Glomerular endothelial cell (primary cell): ENCODE data around the gene CCP110. TPM values are rescaled to one million over a fixed set of nuclear protein-coding genes. Genes with fewer than 3 reads are reported as not detected.

Source experiments
- DNase-seq: peaks from one replicate; pipeline ENCODE4 v3.0.0-alpha.2; 2011; ENCODE audit warnings: low read depth, low spot score; ENCODE audit errors: extremely low read depth
- total RNA-seq: library from RNA; depleted of rRNA; stranded (reverse); fragments of >200 nt; gene quantifications from 2 replicates; pipeline ENCODE4 v1.2.3, GENCODE V29; 2015

The CCP110 gene
- total RNA-seq, 1 donor from 2014 or later, result 11.0 TPM

DNA sequence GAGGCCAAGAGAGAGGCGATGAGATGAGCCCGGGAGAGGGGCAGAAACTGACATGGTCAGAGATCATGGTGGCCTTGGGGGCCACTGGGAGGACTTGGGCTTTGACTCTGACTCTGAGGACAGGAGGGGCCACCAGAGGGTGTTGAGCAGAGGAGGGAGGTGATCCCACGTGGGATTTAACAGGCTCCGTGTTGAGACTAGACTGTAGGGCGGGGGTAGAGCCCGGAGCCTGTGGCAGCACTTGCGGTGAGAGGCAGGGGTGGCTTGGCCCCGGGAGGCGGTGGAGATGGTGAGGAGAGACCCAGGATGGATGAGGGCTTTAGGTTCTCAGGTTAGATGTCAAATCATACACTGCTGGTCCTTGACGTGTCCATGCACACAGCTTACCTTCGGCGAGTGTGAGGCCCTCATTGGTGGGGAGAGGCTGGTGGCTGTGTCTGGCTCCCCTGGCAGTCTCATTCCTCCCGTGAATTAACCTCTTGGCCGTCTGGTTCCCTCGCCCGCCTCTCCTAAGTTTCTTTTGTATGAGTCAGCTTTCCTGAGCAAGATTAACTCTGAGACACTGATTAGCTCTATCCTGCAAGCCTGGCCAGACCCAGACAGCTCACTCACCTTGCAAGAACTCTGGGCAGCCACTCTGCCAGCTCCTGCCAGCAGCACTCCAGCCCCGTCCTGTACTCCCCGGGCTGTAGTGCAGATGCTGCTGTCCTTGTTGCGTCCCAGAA lies 71.5 kb downstream of the CCP110 start:
- no peak for DNase-seq

DNA sequence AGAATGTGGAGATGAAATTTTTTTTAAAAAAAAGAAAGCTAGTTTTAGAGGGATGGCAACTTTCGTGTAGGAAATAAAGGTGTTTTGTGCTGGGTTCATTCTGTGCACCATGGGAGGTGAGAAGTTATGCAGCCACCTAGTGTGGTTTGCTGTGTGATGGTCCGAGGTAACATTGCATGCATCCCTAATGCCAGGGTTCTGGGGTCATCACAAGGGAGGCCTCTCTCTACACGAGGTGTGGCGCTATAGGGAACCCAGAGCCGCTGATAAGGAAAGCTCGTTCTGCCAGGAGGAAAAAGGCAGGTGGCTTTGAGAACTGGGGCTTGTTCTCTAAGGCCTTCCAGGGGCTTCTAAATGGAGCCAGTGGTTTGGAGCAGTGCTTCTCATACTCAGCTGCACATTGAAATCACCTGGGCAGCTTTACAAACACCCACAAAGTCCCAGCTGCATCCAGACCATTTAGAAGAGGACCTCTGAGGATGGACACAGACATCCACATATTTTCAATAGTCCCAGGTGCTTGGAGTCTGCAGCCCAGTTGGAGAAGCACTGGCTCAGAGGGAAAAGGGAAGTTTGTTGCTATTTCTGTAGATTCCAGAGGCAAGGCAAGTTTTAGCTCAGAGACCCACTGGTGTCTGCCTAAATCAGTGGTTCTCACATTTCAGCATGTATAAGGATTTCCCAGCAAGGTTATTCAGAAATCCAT lies 75.2 kb downstream of the CCP110 start:
- no peak for DNase-seq

DNA sequence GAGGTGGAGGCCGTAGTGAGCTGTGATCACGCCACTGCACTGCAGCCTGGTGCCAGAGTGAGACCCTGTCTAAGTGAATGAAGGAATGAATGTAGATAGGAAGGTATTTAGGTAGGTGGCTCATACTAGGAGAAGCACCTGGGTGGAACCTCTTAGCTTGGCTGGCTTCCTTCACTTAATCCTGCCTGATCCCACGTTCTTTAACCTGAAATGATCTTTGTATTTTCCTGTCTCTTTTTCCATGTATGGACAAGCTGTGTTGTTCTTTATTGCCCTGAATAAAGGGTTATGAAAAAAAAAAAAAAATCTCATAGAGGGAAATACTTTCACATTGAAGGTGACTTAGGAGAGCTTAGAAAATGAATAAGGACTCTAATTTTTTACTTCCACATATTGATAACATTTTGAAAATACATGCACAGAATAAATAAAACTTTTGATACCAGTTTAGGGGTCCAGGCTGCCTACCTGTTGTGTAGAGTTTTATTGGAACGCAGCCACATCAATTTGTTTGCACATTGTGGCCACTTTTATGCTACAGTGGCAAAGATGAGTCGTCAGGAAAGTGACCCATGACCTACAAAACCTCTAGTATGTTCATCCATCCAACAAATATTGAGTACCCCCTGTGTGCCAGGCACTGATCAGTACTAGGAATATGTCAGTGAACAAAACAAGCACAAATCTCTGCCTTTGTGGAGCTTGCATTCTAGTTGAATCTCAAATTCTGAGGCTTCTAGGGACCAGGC lies 76.4 kb downstream of the CCP110 start:
- no peak for DNase-seq

DNA sequence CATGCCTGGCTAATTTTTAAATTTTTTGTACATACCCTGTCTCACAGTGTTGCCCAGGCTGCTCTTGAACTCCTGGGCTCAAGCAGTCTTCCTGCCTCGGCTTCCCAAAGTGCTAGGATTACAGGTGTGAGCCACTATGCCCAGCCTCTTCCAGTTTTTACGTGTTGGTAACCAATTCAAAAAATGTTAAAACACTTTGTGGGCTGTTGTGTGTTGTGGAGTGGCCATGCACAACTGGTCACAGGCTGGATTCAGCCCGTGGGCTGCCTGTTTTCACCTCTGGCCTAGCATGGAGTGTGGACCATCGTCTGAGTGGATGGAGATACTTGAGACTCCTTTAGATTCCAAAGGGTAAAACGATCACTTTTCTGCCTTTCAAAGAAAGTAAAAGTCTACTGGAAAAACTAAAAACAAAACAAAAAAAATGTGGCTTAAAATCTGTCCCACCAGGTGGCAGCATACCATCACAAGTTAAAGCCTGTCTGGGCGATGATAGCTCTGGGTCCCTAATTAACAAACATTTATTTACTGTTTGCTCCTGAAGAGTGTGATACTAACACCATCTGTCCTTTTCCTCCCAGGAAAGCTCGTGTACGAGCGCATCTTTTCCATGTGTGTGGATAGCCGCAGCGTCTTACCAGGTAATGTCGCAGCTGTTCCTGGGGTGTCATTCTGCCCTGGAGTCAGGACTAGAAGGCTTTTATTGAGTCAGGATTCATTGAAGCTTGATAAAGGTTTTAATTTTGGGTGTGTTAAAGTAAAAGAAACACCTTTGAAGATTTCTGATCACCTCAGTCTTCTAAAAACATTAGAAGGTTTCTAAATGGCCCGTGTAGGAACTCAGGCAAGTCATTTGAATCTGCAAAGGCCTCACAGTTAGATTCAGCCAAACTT lies 77.6 kb downstream of the CCP110 start:
- no peak for DNase-seq

Other genes with a start within 250 kb of the CCP110 start
- not detected in 2 replicates for gene CLEC19A, start 238.2 kb upstream of the CCP110 start, total RNA-seq
- not detected in 2 replicates for gene TMC5, start 106.1 kb upstream of the CCP110 start, total RNA-seq
- 48.9 and 54.6 TPM in 2 replicates for gene GDE1, start 1.8 kb upstream of the CCP110 start, total RNA-seq
- gene VPS35L, start 31.8 kb downstream of the CCP110 start, total RNA-seq, result 68.0 and 70.8 TPM in 2 replicates
- 23.2 and 29.0 TPM in 2 replicates for gene KNOP1, start 194.3 kb downstream of the CCP110 start, total RNA-seq
- 36.1 and 52.3 TPM in 2 replicates for gene IQCK, start 194.3 kb downstream of the CCP110 start, total RNA-seq